GM21423 (cell line): ENCODE measurements around the gene EDC3.
"Not testable (repeated sequence)": the region's sequence is repeated elsewhere in the genome, so short reads cannot be mapped to it uniquely, and the experiment has no call there.

Experiments used
- ATAC-seq: cut with Tn5 transposase; IDR thresholded peaks from one replicate; pipeline ENCODE4 v1.9.1; 2021; ENCODE audit warnings: mild to moderate bottlenecking, moderate library complexity; ENCODE audit not compliant: unreplicated experiment

The EDC3 gene, protein sequence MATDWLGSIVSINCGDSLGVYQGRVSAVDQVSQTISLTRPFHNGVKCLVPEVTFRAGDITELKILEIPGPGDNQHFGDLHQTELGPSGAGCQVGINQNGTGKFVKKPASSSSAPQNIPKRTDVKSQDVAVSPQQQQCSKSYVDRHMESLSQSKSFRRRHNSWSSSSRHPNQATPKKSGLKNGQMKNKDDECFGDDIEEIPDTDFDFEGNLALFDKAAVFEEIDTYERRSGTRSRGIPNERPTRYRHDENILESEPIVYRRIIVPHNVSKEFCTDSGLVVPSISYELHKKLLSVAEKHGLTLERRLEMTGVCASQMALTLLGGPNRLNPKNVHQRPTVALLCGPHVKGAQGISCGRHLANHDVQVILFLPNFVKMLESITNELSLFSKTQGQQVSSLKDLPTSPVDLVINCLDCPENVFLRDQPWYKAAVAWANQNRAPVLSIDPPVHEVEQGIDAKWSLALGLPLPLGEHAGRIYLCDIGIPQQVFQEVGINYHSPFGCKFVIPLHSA

DNA sequence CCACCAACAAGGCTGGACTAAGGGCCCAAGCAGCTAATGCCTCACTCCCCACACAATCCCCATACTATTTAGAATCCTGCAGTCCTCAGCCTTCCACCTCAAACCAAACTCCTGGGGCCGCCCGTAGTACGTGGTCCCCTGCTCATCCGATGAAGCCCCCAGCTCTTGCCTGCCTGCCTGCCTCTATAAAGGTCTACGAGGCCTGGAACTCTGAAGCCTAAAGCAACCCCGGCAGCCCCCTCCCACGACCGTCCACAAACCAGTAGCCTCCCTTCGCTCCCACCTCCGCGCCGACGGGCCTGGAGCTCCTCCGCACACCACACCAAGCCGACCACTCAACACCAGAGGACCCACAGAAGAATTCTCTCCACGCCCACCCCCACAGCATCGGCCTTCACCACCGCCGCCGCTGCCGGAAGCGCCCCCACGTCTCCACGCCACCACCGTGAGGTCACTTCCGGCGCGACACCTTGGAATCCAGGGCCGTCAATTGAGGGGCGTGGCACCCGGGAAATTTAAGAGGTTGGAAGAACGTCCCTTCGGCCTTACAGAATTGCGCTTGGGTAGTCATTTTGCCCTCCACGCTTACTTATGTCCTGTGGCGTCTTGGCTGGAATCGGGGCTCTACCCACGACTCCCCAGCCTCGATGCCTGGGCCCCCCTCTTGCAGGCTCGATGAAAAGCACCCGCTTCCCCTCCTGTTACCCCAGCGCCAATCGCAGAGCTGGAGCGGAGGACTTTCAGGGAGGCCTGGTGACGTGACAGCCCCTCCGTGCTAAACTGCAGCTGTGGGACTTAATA is at the start of gene EDC3:
Gene EDC3, minus strand, starts transcription at position 428 of the 801 bp plus-strand sequence. CDS start 20,900 bp downstream, outside the sequence.
- ATAC-seq: peak; percentile 71

DNA sequence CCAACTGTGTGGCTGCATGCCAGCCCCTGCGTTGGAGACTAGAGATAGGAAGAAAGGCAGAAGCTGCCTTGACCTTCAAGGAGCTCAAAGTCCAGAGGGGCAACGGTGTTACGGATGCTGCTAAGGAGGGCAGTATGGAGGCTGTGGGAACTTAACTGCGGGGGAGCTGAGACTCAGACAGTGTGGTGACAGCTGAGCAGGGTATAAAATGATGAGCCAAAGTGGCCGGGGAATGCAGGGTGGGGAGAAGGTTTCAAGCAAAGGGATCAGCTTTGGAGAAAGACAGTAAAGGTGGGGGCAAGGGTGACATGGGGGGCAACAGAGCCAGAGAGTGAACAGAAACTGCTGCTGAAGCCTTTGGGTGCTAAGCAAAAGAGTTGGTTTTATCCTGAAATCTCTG is 46.6 kb upstream of the EDC3 start:
- no peak for ATAC-seq

DNA sequence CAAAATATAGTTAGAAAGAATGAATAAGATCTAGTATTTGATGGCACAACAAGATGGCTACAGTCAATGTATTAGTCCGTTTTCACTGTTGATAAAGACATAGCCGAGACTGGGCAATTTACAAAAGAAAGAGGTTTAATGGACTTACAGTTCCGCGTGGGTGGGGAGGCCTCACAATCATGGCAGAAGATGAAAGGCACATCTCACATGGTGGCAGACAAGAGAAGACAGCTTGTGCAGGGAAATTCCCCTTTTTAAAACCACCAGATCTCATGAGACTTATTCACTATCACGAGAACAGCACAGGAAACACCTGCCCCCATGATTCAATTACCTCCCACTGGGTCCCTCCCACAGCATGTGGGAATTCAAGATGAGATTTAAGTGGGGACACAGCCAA is 42.4 kb upstream of the EDC3 start:
- ATAC-seq: not testable (repeated sequence)

DNA sequence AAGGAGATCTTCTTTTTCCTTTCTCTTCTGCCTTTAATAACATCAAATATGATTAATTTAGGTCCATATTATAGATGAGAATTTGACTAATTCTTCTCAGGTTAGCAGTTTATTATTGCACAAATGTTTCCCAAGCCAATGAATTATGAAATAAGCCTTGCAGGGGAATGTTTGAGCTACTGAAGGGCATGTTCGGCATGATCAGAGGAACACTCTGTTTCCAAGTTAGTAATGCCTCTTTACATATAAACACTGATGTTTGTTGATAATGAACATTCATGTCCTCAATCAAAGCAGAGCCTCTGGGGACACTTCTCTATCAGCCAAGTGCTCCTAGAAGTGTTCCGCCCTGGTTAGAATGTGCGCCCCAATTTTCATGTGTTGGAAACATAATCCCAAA is 39.5 kb upstream of the EDC3 start:
- ATAC-seq: no peak

DNA sequence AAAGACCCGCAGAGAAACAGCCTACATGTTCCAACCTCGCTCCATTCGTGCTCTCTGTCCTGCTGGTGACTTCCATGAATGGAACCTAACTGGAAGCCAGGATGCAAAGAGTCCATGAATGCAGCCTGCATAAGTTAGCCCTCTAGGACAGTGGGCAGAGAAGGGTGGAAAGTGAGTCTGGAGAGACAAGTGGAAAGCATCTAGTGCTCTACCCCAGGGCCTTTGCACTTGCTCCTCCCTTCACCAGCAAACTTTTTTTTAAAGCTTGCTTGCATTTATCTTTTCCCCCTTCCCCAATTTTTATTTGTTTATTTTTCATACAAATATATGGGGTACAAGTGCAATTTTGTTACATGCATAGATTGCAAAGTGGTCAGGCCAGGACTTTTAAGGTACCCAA is 37.4 kb upstream of the EDC3 start:
- no peak for ATAC-seq

DNA sequence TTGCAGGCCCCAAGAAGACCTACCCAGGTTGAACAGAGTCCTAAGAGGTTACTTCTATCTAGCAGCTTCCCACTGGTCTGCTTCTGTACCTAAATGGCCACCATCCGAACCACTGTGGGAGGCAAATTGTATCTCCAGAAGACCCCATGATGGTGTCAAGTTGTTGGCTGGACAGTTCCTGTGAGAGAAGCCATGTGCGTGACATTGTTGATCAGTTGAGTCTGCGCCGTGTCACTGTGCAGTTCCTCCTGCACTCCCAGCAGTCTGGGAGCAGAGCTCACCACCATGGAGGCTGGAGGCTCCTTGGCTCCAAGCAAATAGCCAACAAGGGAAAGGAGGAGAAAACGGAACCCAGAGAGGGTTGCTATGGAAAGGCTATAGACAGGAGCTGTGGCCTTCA is 37.0 kb upstream of the EDC3 start:
- no peak for ATAC-seq

DNA sequence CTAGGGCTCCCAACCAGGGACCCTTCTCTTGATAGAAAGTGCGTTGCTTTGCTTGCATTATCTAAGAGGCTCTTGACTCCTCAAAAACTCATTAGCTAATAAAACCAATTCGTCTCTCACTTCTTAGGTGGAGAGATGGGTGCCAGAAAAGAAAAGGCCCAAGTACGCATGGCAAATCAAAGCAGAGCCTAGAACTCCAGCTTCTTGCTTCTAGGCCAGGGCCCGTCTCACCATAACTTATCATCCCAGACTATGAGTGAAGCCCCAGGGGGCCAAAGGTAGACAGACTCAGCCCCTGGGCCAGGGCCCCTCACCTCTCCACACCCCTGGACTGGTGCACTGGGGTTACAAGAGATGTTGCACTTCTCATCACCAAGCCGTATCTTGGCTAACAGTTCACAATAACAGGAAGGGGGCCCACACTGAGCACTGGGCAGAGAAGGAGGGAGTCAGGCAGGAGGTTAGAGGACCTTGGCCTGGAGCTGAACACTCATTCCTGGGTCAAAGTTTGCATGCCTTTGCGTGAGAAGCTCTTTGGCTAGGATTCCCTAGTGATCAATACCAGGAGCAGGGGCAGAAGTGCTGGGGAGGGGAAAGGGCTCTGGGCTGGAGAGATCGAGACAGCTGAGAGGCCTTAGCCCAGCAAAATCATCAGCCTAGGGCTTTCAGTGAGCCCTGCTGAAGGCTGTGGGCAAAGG is 34.9 kb upstream of the EDC3 start:
- no peak for ATAC-seq

DNA sequence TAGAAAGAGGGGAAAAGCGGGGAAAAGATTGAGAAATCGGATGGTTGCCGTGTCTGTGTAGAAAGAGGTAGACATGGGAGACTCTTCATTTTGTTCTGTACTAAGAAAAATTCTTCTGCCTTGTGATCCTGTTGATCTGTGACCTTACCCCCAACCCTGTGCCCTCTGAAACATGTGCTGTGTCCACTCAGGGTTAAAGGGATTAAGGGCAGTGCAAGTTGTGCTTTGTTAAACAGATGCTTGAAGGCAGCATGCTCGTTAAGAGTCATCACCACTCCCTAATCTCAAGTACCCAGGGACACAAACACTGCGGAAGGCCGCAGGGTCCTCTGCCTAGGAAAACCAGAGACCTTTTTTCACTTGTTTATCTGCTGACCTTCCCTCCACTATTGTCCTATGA is 33.5 kb upstream of the EDC3 start:
- ATAC-seq: not testable (repeated sequence)

DNA sequence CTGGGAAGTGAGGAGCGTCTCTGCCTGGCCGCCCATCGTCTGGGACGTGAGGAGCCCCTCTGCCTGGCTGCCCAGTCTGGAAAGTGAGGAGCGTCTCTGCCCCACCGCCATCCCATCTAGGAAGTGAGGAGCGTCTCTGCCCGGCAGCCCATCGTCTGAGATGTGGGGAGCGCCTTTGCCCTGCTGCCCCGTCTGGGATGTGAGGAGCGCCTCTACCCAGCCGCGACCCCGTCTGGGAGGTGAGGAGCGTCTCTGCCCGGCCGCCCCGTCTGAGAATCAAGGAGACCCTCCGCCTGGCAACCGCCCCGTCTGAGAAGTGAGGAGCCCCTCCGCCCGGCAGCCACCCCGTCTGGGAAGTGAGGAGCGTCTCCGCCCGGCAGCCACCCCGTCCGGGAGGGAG is 32.9 kb upstream of the EDC3 start:
- not testable (repeated sequence) for ATAC-seq

DNA sequence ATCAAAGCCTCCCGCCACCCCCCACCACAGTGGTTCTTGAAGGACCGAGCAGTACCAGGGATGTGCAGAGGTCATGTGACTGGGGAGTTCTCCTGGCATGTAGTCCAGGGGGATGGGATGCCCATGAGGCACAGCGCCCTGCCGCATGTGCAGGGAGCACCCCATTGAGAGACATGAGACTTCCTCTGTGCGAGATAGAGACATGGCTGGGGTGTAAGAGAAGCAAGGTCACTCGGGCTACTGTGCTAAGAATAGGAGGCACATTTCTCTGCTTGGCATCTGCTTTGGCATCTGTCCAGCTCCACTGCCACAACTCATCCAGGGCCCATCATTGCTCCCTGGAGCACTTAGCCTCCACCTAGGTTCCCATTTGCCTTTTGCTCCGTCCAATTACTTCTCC is 31.9 kb upstream of the EDC3 start:
- ATAC-seq: no peak

DNA sequence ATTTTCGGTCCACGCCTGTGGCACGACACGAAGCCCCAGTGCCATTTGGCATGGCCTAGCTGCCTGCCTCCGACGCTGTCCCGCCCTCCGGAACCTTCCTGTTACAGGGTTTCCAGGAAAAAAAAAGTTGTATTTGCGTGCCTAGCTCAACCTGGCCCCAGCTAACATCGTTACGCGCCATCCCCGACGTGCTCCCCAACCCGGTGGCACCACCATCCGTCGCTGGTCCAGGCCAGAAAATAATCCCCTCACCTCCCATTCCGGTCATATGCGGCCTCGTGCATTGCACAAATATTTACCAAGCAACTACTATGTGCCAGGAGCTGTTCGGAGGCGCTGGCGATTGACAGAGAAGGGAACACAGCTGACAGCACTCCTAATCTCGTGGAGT is 30.9 kb upstream of the EDC3 start:
- no peak for ATAC-seq

DNA sequence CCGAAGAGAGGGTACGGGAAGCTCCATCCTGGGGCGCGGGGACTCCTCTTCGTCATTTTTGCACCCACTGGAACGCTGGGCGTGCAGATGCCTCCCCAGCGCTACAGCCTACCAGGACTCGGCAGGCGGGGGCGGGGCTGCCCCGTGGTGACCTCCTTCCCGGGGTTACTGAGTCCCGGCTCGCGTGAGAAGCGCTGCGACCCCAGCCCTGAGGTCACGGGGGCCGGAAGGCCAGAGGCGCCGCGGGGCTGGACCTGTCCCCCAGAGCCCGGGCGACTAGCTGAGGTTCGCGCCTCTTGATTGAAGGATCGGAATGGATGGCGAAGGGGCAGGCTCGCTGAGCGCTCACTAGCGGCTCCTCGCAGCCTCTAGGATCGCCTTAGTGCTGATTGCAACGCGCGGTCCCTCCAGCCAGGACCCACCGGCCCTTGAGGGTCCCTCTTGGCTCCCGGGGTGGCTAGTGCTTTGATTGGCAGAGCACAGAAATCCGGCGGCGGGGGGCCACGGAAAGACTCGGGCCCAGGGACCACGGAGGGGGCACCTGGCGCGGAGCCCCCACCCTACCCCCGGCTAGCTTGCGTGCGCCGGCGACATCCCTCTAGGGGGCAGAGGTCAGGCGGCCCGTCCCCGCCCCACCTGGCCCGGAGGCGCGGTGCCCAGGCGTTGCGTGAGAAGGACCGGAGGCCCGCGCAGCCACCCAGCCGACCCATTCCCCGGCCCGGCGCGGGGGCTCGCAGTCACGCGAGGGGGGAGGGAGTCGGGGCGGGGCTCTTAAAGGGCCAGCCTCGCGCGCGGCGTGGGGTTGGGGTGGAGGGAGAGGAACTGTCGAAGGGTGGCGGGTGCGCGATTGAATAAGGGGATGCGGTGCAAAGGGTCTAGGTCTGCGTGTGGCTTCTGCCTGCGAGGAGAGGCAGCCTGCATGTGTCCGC is 30.3 kb upstream of the EDC3 start:
- ATAC-seq: no peak

DNA sequence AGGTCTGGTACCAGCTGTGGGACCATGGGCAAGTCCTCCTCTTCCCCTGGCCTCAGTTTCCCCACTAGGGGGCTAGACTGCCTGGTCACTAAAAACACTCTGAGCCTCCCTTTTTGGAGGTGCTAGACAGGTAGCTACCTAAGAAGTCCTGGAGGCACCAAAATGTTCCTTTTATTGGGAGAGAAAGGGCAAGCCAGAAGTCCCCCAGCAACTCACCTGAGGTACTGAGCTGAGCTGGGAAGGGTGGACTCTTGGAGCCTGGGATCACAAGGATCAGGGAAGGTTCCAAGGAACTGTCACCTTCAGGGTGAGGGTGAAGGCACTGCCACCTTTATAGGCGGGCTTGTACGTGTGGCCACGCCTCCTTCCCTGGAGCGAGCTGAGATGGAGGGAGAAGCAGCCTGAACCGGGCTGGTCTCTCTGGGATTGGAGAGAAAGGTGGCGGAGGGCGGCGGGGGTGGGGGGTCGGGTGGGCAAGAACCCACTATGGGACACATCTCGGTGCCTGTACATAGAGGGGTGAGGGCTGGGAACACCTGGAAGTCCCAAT is 29.5 kb upstream of the EDC3 start, which contains the start of gene CYP1A1:
Gene CYP1A1, minus strand, starts transcription at position 304 of the 550 bp plus-strand sequence. CDS start 2,431 bp downstream, outside the sequence.
- ATAC-seq: no peak

DNA sequence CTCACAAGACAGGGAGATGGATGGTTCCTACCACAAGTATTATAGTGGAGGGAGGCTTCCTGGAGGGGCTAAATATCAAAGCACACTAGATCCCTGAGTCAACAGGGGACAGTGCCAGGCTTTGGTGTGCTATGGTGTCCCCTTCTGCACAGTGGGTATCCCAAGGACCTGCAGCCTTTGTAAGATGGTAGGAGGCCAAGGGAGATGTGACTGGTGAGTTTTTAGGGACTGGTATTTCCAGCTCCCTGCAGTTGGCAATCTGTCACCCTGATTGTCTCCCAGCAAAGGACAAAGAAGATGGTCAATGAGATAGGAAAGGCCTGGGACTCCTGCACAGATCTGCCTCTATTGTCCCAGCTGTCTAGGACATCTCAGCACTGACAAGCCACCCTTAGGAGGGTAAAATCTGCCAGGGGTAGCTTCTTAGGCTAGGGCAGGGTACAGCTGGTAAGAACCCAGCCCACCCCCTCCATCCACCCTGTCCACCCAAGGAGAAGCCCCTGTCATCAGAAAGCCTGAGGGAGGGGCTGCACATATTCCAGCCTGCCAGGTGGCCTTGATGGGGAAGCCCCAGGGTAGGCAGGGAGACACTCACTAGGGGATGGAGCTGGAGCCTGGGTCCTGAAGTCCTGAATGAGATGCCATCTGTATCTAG is 28.9 kb upstream of the EDC3 start:
- no peak for ATAC-seq

DNA sequence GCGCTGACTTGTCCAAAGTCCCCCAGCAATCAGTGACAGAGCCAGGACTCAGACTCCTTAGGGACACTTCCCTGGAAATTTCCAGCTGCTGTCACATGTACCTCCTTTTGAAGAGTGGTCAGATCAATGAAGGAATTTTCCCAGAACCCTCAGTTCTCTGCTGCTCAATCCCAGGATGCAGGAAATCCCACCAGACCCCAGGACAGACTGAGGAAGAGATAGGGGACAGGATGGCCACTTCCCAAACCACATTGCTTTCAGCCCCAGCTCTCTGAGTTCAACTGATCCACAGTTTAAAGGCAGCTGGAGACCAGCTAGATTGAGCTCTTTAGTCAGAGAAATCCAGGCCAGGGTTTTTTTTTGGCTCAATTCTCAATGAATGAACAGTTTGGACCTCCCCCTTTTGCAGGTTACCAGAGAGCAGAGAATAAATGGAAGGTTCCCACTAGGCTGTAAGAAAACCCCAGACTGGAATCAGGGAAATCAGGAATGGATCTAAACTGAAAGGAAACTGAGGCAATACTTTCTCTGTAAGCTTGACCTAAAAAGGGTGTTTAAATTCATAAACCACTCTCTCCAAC is 28.0 kb upstream of the EDC3 start:
- ATAC-seq: no peak

DNA sequence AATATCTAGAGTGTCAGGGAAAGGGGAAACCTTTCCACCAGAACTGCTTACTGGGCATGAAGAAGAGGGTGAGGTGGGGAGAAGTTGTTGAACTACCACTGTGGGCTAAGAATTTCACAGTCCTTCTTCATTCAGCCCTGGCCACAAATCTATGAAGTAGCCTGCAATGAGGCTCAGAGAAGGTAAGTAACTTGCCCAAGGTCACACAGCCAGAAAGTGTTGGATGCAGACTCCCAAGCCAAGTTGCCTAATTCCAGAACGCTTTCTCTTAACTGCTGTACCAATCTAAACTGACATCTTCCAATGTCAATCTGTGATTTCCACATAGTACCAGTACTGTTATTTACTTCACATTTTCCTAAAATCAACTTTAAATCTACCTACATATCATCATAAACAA is 27.4 kb upstream of the EDC3 start:
- no peak for ATAC-seq

DNA sequence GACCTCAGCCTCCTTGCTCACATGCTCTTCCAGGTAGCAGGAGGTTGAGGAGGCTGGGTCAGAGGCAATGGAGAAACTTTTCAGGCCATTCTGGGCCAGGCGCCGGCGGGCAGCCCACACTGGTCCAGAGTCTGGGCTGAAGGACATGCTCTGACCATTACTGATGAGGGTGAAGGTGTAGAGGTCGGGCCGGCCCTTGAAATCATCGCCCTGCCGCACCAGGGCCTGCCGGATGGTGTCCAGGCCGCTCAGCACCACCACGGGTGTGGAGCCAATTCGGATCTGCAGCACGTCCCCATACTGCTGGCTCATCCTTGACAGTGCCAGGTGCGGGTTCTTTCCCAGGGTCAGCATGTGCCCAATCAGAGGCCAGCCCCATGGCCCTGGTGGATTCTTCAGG is 26.8 kb upstream of the EDC3 start:
- no peak for ATAC-seq

DNA sequence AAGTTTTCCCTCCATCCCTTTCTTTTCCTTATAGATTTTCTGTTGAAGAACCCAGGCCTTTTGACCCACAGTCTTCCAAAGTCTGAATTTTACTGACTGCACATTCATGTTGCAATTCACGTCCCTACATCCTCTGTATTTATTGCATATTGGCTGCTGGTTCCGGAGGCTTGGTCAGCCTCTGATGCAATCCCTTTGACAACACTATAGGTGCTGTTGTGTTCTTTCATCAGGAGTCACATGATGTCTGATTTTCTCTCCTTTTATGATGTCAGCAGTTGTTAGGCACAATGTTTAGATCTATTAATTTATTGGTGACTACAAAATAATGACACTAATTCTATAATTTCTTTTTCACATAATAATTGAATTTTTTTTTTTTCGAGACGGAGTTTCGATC is 20.8 kb upstream of the EDC3 start:
- ATAC-seq: no peak

DNA sequence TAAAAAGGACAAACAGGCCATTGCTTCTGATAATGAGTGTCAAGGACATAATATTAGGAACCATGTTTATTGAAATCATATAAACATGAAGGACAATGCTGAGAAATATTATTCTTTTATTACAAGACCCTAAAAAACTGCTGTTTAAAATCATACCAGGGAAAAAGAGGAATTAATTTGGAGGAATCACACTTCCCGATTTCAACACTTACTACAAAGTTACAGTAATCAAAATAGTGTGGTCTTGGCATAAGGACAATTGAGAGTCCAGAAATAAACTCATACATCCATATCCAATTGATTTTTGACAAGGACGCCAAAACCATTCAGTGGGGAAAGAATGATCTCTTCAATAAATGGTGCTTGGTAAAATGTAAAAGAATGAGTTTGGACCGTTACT is 16.5 kb upstream of the EDC3 start:
- ATAC-seq: no peak
